Fibroblast of villous mesenchyme (primary cell): ENCODE results near the gene GYPB. TPM values are rescaled to one million over a fixed set of nuclear protein-coding genes. Genes with fewer than 3 reads are reported as not detected.
"Not testable (repeated sequence)": the region's sequence is repeated elsewhere in the genome, so short reads cannot be mapped to it uniquely, and the experiment has no call there.

ENCODE experiments used
- DNase-seq: peaks from one replicate; pipeline ENCODE4 v3.0.0-alpha.2; 2010; ENCODE audit warnings: low read depth
- H3K4me3 ChIP-seq: 2 replicates; pipeline ENCODE4 v1.5.1; 2011; ENCODE audit warnings: low read depth, mild to moderate bottlenecking, low read length
- CTCF ChIP-seq: IDR thresholded peaks from 2 replicates; pipeline ENCODE4 v1.5.1; 2012; ENCODE audit warnings: low read depth, mild to moderate bottlenecking, low read length; ENCODE audit not compliant: insufficient read depth
- total RNA-seq: library from RNA; depleted of rRNA; stranded (reverse); fragments of >200 nt; gene quantifications from 2 replicates; pipeline ENCODE4 v1.2.3, GENCODE V29; 2012

The GYPB gene
- total RNA-seq, 1 donor, result not detected

DNA sequence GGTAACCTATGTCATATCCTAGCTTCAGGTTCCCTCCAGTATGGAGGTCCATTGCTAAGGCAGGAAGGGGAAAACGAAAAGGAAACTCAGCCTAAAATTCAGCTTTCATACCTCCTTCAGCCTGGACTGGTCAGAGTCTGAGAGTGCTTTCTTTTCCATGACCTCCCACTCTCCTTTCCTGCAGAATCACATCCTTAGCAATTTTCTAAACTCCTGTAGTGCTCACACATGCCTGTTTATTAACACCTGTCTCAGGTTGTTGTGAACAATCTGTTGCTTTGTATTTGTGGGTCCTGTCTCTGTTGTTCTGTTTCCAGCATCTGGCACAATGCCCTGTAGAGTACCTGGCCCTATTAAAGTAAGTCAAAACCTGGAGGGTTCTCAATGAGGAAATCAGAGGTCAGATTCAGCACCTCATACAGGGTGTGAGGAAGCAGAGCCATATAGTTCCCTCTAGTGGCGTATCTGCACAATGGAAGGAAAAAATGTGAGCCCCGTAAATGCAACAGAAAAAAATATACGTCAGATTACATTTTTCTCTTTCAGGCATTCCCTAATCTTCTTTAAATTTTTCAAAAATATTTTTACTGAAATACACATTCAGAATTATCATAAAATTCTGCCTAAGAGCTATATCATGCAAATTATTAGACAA lies 2.3 kb upstream of the GYPB start:
- DNase-seq, result not testable (repeated sequence)

GRCh38 chr4:144018223-144019000 lies 768 bp downstream of the GYPB start:
- H3K4me3 ChIP-seq, DNase-seq: not testable (repeated sequence)

More for the DNA sequence above, 2.3 kb upstream of the GYPB start:
- not testable (repeated sequence) for H3K4me3 ChIP-seq
- TF ChIP-seq CTCF, result peak; percentile 58

- DNase-seq, H3K4me3 ChIP-seq: not testable (repeated sequence)
Measured at GRCh38 chr4:144017271-144017670, 1.9 kb downstream of the GYPB start.

GRCh38 chr4:144016057-144016605 lies 3.0 kb downstream of the GYPB start:
- H3K4me3 ChIP-seq, DNase-seq: not testable (repeated sequence)

DNA sequence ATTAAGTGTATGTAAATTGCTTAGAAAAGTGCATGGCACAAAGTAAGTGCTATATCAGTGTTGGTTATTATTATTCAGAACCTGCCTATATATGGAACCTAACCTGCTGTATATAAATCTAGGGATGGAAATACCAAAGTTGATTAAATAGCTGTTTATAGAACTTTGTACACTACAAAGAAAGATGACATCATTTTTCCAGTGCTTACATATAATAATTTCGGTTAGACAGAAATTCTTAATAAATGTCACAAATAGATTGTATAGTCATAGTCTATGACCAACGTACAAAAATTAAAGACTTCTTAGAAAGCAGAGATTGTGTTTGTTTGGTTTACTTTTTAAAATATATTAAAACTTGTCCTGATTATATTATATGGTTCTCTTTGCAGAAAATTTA lies 4.4 kb downstream of the GYPB start:
- TF ChIP-seq CTCF, result no peak
- no peak overlapping the region for H3K4me3 ChIP-seq

DNA sequence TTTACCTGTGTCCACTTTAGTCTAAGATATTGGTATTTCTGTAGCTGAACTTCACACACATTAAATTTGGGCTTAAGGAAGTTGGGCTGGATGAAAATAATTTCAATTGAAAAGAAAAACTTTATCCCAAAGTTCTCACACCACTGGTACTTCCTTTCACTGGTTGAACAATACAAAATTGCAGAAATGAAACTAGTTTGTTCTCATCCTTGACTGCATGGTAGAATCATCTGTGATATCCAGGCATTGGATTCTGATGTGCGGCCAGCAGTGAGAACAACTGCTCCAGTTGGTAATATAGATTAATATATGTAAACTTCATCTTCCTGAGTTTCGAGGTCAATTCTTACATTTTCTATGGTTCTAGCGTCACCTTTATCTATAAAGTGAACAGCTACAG lies 10.6 kb downstream of the GYPB start:
- not testable (repeated sequence) for H3K4me3 ChIP-seq, DNase-seq

More for the DNA sequence above, 4.4 kb downstream of the GYPB start:
- DNase-seq, result no peak

DNA sequence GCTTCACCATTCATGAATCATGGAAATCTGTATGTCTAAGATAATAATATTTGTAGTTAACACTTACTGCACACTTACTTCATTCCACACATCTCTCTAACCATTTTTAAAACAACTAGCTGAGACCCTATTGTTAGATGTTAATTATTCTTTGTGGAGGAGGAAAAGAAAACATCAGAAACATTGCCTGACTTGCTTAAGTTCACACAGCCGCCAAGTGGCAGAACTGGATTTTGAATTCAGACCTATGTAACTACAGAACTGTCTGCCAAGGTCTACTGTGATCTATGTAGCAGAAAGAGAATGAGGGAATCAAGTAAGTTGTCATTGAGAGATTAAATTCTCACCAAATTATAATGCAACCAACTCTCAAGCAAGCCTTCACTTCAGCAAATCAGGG lies 11.2 kb downstream of the GYPB start:
- not testable (repeated sequence) for H3K4me3 ChIP-seq, DNase-seq

GRCh38 chr4:144006200-144006803 lies 12.9 kb downstream of the GYPB start:
- H3K4me3 ChIP-seq, DNase-seq: not testable (repeated sequence)

GRCh38 chr4:144005558-144005953 lies 13.6 kb downstream of the GYPB start:
- not testable (repeated sequence) for DNase-seq, H3K4me3 ChIP-seq

GRCh38 chr4:144004868-144005557 lies 14.2 kb downstream of the GYPB start:
- DNase-seq, result peak; percentile 17
- not testable (repeated sequence) for H3K4me3 ChIP-seq

DNA sequence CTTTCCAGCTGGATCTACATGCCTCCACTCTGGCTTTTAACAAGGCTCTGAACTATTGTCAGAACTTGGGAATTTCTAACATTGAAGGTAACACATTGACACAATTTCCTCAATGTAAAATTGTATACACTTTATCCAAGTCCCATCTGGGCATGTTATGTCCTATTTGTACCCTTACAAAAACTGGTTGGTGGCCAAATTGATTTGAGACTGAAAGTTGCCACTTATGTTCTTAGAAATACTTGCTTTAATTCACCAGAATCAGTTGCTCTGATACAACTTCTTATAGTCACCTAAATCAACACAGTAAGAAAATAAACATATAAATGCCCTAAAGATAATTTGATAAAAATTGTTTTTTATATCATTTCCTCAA lies 15.3 kb downstream of the GYPB start:
- DNase-seq, H3K4me3 ChIP-seq: not testable (repeated sequence)

DNA sequence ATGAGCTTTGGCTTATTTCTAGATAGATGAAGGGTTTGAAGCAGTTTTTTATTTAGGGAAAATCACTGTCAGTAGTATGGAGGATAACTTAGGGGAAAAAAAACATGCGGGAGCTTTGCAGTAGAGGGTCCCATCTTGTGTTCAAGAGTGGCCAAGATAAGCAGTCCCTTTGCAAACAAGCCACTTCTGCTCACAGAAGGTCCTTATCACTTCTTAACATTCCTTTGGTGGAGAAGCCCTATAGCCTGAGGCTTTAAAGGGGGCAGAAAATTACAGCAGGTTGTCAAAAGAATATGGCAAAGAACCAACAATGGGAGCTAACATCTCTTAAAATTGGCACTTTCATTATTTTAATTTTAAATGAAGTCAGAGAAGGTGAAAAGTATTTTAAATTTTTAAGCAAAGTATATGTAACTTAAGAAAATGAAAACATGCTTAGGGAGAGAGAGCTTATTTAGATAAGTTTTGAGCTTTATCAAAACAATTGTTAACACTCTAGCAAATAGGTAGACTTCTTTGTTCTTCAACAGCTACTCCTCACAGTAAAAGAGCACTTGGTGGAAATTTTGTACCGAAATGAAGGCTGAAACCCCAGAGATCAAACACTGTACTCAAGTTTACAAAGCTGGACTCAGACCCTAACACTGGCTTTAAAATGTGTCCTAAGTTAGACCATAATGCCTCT lies 15.8 kb downstream of the GYPB start:
- DNase-seq, H3K4me3 ChIP-seq: not testable (repeated sequence)

- DNase-seq, H3K4me3 ChIP-seq: not testable (repeated sequence)
Measured at GRCh38 chr4:144000331-144000995, 18.7 kb downstream of the GYPB start.

- DNase-seq, H3K4me3 ChIP-seq: not testable (repeated sequence)
Measured at GRCh38 chr4:143996193-143996592, 23.0 kb downstream of the GYPB start.

- not testable (repeated sequence) for H3K4me3 ChIP-seq, DNase-seq
Measured at GRCh38 chr4:143991761-143992160, 27.4 kb downstream of the GYPB start.
